ENCODE results near the gene ABTB2. TPM values are rescaled to one million over a fixed set of nuclear protein-coding genes. Genes with fewer than 3 reads are reported as not detected.

ABTB2 gene
- total RNA-seq, 1 experiment from 2014 or later: not detected

GRCh38 chr11:34358258-34358727, 483 bp upstream of the ABTB2 start:
- Histone ChIP-seq H3K36me3 (ENCODE audit: insufficient read depth, low read length) (no peaks in the 10 kb centered on the region), H3K79me2 (ENCODE audit: low read length) (no peaks in the 10 kb centered on the region), H3K4me2 (ENCODE audit: low read depth, low read length, poor library complexity, severe bottlenecking) (peak overlapping the region; percentile 62), H2AFZ (ENCODE audit: low read length) (no peak overlapping the region), H3K4me1 (ENCODE audit: low read length) (peaks cover 15% of the 10 kb centered on the region), H3K27me3 (ENCODE audit: low read length) (no peaks in the 10 kb centered on the region), H4K20me1 (ENCODE audit: insufficient read depth, low read depth, low read length) (peaks cover 15% of the 10 kb centered on the region; the same call in 1 of the 2 replicates), H3K9ac (ENCODE audit: low read length) (peak overlapping the region; percentile 33; the same call in 1 of the 2 replicates), H3K9me2 (replicated peaks; ENCODE audit: insufficient read depth, low read length) (no peaks in the 10 kb centered on the region), H3K9me3 (ENCODE audit: low read length) (no peaks in the 10 kb centered on the region), H3K4me3 (ENCODE audit: low read length) (peak overlapping the region; percentile 51; the same call in 1 of the 2 replicates), H3K27ac (ENCODE audit: low read length) (no peak overlapping the region)
- no peak for DNase-seq

GRCh38 chr11:34356913-34357700, 703 bp downstream of the ABTB2 start:
- peak overlapping the region; percentile 39 for H3K4me2 ChIP-seq (ENCODE audit: low read depth, low read length, poor library complexity, severe bottlenecking)
- no peaks in the 10 kb centered on the region for H3K36me3 ChIP-seq (ENCODE audit: insufficient read depth, low read length)
- H3K4me3 ChIP-seq (ENCODE audit: low read length): no peak overlapping the region
- no peaks in the 10 kb centered on the region for H3K9me2 ChIP-seq (replicated peaks; ENCODE audit: insufficient read depth, low read length)
- no peaks in the 10 kb centered on the region for H3K79me2 ChIP-seq (ENCODE audit: low read length)
- peaks cover 15% of the 10 kb centered on the region; the same call in 1 of the 2 replicates for H4K20me1 ChIP-seq (ENCODE audit: insufficient read depth, low read depth, low read length)
- H2AFZ ChIP-seq (ENCODE audit: low read length): no peak overlapping the region
- no peak overlapping the region for H3K27ac ChIP-seq (ENCODE audit: low read length)
- no peaks in the 10 kb centered on the region for H3K9me3 ChIP-seq (ENCODE audit: low read length)
- DNase-seq: no peak
- no peaks in the 10 kb centered on the region for H3K27me3 ChIP-seq (ENCODE audit: low read length)
- peaks cover 15% of the 10 kb centered on the region for H3K4me1 ChIP-seq (ENCODE audit: low read length)
- no peak overlapping the region for H3K9ac ChIP-seq (ENCODE audit: low read length)

DNA sequence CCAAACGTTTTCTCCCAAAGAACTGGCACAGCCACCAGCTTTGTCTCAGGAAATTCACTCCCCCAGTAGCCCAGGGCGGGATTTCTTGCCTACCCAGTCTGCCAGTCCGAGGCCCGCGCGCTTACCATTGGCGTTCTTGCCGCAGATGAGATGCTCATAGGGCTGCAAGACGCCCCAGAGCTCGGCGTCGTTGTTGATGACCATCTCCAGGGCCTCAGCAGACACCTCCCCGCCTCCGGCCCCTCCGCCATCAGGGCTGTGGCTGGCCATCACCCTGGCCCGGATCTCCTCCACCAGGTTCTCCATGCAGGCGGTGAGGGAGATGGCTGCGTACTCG, 1.3 kb downstream of the ABTB2 start:
- no peak overlapping the region for H3K9ac ChIP-seq (ENCODE audit: low read length)

DNA sequence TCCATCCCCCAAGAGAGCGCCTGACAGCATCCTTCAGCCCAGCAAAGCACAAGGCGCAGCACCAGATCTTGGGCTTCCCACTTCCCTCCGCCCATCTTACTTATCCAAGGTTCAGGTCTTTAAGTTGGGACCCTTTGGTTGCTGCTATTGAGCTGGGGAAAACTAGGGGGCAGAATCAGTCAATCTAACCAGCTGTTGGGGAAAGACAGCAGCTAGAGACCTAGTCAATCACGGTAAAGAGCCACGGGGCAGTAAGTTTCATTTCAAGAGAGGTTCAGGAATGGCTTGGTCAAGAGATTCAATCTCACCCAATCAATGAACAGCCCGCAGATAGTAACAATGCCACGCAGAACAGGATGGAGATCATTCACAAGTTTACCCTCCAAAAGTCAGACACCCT, 1.7 kb downstream of the ABTB2 start:
- Histone ChIP-seq H3K36me3 (ENCODE audit: insufficient read depth, low read length) (no peaks in the 10 kb centered on the region), H3K4me1 (ENCODE audit: low read length) (peaks cover 15% of the 10 kb centered on the region), H3K4me2 (ENCODE audit: low read depth, low read length, poor library complexity, severe bottlenecking) (no peak overlapping the region), H3K79me2 (ENCODE audit: low read length) (no peaks in the 10 kb centered on the region), H3K27me3 (ENCODE audit: low read length) (no peaks in the 10 kb centered on the region), H3K4me3 (ENCODE audit: low read length) (no peak overlapping the region), H3K27ac (ENCODE audit: low read length) (no peak overlapping the region), H3K9me2 (replicated peaks; ENCODE audit: insufficient read depth, low read length) (no peaks in the 10 kb centered on the region), H3K9me3 (ENCODE audit: low read length) (no peaks in the 10 kb centered on the region), H2AFZ (ENCODE audit: low read length) (no peak overlapping the region), H3K9ac (ENCODE audit: low read length) (no peak overlapping the region), H4K20me1 (ENCODE audit: insufficient read depth, low read depth, low read length) (peaks cover 15% of the 10 kb centered on the region; the same call in 1 of the 2 replicates)
- DNase-seq: no peak

More for the DNA sequence above, 1.3 kb downstream of the ABTB2 start:
- no peaks in the 10 kb centered on the region for H3K79me2 ChIP-seq (ENCODE audit: low read length)
- no peaks in the 10 kb centered on the region for H3K36me3 ChIP-seq (ENCODE audit: insufficient read depth, low read length)
- peaks cover 15% of the 10 kb centered on the region; the same call in 1 of the 2 replicates for H4K20me1 ChIP-seq (ENCODE audit: insufficient read depth, low read depth, low read length)
- H3K9me3 ChIP-seq (ENCODE audit: low read length): no peaks in the 10 kb centered on the region
- H3K9me2 ChIP-seq (replicated peaks; ENCODE audit: insufficient read depth, low read length): no peaks in the 10 kb centered on the region
- peaks cover 15% of the 10 kb centered on the region for H3K4me1 ChIP-seq (ENCODE audit: low read length)
- H3K4me2 ChIP-seq (ENCODE audit: low read depth, low read length, poor library complexity, severe bottlenecking): no peak overlapping the region
- DNase-seq: no peak
- no peak overlapping the region for H2AFZ ChIP-seq (ENCODE audit: low read length)
- no peak overlapping the region for H3K27ac ChIP-seq (ENCODE audit: low read length)
- no peak overlapping the region for H3K4me3 ChIP-seq (ENCODE audit: low read length)
- no peaks in the 10 kb centered on the region for H3K27me3 ChIP-seq (ENCODE audit: low read length)

GRCh38 chr11:34355726-34356125, 2.1 kb downstream of the ABTB2 start:
- H3K27me3 ChIP-seq (ENCODE audit: low read length): no peaks in the 10 kb centered on the region
- H3K9ac ChIP-seq (ENCODE audit: low read length): no peak overlapping the region
- peaks cover 15% of the 10 kb centered on the region; the same call in 1 of the 2 replicates for H4K20me1 ChIP-seq (ENCODE audit: insufficient read depth, low read depth, low read length)
- H2AFZ ChIP-seq (ENCODE audit: low read length): no peak overlapping the region
- DNase-seq: no peak
- peaks cover 15% of the 10 kb centered on the region for H3K4me1 ChIP-seq (ENCODE audit: low read length)
- no peak overlapping the region for H3K4me3 ChIP-seq (ENCODE audit: low read length)
- no peaks in the 10 kb centered on the region for H3K9me2 ChIP-seq (replicated peaks; ENCODE audit: insufficient read depth, low read length)
- no peaks in the 10 kb centered on the region for H3K9me3 ChIP-seq (ENCODE audit: low read length)
- H3K27ac ChIP-seq (ENCODE audit: low read length): no peak overlapping the region
- H3K4me2 ChIP-seq (ENCODE audit: low read depth, low read length, poor library complexity, severe bottlenecking): no peak overlapping the region
- H3K36me3 ChIP-seq (ENCODE audit: insufficient read depth, low read length): no peaks in the 10 kb centered on the region
- H3K79me2 ChIP-seq (ENCODE audit: low read length): no peaks in the 10 kb centered on the region

- Histone ChIP-seq H3K27me3 (ENCODE audit: low read length) (no peaks in the 10 kb centered on the region), H3K4me2 (ENCODE audit: low read depth, low read length, poor library complexity, severe bottlenecking) (no peak overlapping the region), H3K4me3 (ENCODE audit: low read length) (no peak overlapping the region), H3K9me3 (ENCODE audit: low read length) (no peaks in the 10 kb centered on the region), H3K4me1 (ENCODE audit: low read length) (peaks cover 15% of the 10 kb centered on the region), H3K9ac (ENCODE audit: low read length) (no peak overlapping the region), H3K9me2 (replicated peaks; ENCODE audit: insufficient read depth, low read length) (no peaks in the 10 kb centered on the region), H3K27ac (ENCODE audit: low read length) (no peak overlapping the region), H3K36me3 (ENCODE audit: insufficient read depth, low read length) (no peaks in the 10 kb centered on the region), H2AFZ (ENCODE audit: low read length) (no peak overlapping the region), H3K79me2 (ENCODE audit: low read length) (no peaks in the 10 kb centered on the region), H4K20me1 (ENCODE audit: insufficient read depth, low read depth, low read length) (peaks cover 15% of the 10 kb centered on the region; the same call in 1 of the 2 replicates)
- DNase-seq: no peak
Measured at GRCh38 chr11:34354782-34355181, 3.0 kb downstream of the ABTB2 start.

DNA sequence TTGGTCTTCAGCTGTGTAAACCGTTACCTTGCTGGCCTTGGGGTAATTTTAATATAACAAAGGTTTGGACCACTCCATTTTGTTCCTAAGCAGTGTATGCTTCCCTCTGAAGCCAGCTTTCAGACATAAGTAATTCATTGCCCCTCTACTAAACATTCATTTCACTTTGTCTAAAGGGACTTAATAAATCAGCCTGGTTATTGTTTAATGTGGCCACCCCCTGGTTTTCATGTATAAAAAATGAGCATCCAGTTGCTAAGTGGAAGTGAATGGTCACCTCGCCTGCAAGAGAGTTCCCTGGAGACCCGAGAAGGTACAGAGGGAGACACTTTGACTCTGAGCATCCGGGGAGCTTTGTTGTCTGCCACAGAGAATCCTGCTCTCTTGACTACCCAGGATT, 3.9 kb downstream of the ABTB2 start:
- H2AFZ ChIP-seq (ENCODE audit: low read length): no peak overlapping the region
- no peaks in the 10 kb centered on the region for H3K27me3 ChIP-seq (ENCODE audit: low read length)
- H3K4me2 ChIP-seq (ENCODE audit: low read depth, low read length, poor library complexity, severe bottlenecking): no peak overlapping the region
- peaks cover 11% of the 10 kb centered on the region for H3K4me1 ChIP-seq (ENCODE audit: low read length)
- H3K79me2 ChIP-seq (ENCODE audit: low read length): no peaks in the 10 kb centered on the region
- H3K36me3 ChIP-seq (ENCODE audit: insufficient read depth, low read length): no peaks in the 10 kb centered on the region
- peaks cover 15% of the 10 kb centered on the region; the same call in 1 of the 2 replicates for H4K20me1 ChIP-seq (ENCODE audit: insufficient read depth, low read depth, low read length)
- no peak overlapping the region for H3K27ac ChIP-seq (ENCODE audit: low read length)
- H3K9ac ChIP-seq (ENCODE audit: low read length): no peak overlapping the region
- H3K9me2 ChIP-seq (replicated peaks; ENCODE audit: insufficient read depth, low read length): no peaks in the 10 kb centered on the region
- no peaks in the 10 kb centered on the region for H3K9me3 ChIP-seq (ENCODE audit: low read length)
- no peak overlapping the region for H3K4me3 ChIP-seq (ENCODE audit: low read length)
- DNase-seq: no peak

DNA sequence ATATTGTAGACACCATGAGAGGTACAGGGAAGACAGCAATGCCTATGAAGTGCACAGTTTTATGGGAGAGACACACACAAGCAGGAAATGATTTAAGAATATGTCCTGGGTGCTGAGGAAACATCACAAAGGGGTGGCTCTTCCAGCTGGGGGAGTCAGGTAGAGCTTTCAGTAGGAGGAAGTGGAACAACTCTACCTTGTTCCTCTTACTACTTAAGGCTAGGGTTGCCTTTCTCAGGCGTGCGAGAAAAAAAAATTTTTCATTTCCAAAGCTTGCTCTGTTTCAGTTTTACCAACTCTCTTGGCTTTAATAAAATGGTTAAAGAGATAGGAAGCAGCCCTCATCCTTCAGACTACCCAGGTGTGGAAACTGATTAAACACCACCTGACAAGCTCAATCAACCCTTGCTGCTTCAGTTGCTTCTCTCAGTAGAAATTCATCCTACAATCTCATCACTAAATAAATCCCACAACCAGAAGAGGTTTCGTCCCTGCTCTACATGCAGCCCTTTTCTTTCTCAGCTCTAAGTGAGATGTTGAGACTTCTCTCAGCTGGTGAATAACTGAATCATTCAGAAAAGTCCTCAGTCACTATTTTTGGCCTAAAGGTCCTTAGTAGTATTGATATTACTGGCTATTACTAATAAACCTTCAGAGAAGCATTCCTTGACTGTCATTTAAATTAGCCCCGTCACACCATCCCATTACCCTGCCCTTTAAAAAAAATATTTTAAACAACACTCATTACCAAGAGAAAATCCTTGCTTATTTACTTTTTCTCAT, 5.9 kb downstream of the ABTB2 start:
- no peaks in the 10 kb centered on the region for H3K36me3 ChIP-seq (ENCODE audit: insufficient read depth, low read length)
- H3K4me2 ChIP-seq (ENCODE audit: low read depth, low read length, poor library complexity, severe bottlenecking): no peak overlapping the region
- no peak for DNase-seq

More for the DNA sequence above, 5.9 kb downstream of the ABTB2 start:
- Histone ChIP-seq H3K27ac (ENCODE audit: low read length) (no peak overlapping the region), H4K20me1 (ENCODE audit: insufficient read depth, low read depth, low read length) (0 out of 2 replicates have a peak, but pooled peaks cover 8% of the 10 kb centered on the region), H3K9me2 (replicated peaks; ENCODE audit: insufficient read depth, low read length) (no peaks in the 10 kb centered on the region), H3K9me3 (ENCODE audit: low read length) (no peaks in the 10 kb centered on the region), H3K27me3 (ENCODE audit: low read length) (no peaks in the 10 kb centered on the region), H3K79me2 (ENCODE audit: low read length) (no peaks in the 10 kb centered on the region), H2AFZ (ENCODE audit: low read length) (no peak overlapping the region), H3K4me1 (ENCODE audit: low read length) (no peaks in the 10 kb centered on the region), H3K4me3 (ENCODE audit: low read length) (no peak overlapping the region), H3K9ac (ENCODE audit: low read length) (no peak overlapping the region)
